Nephron progenitor cell (in vitro differentiated cells): ENCODE data around the gene LUC7L2.
"Not testable (repeated sequence)": the region's sequence is repeated elsewhere in the genome, so short reads cannot be mapped to it uniquely, and the experiment has no call there.

Experiments
- DNase-seq: peaks from one replicate; pipeline ENCODE4 v3.0.0; 2021
- H3K27ac Mint-ChIP-seq: 2 replicates; pipeline ENCODE4 v1.8.0; 2021; ENCODE audit warnings: mild to moderate bottlenecking, moderate library complexity, mixed read lengths
- H3K27me3 Mint-ChIP-seq: 2 replicates; pipeline ENCODE4 v1.8.0; 2021; ENCODE audit warnings: mild to moderate bottlenecking, low read depth, mixed read lengths; ENCODE audit not compliant: poor library complexity
- H3K36me3 Mint-ChIP-seq: 2 replicates; pipeline ENCODE4 v1.8.0; 2021; ENCODE audit warnings: low read depth, mixed read lengths
- H3K4me1 Mint-ChIP-seq: 2 replicates; pipeline ENCODE4 v1.8.0; 2021; ENCODE audit warnings: mixed read lengths
- H3K4me3 Mint-ChIP-seq: 2 replicates; pipeline ENCODE4 v1.8.0; 2021; ENCODE audit warnings: mild to moderate bottlenecking, moderate library complexity, mixed read lengths
- H3K9me3 Mint-ChIP-seq: 2 replicates; pipeline ENCODE4 v1.8.0; 2021; ENCODE audit warnings: mild to moderate bottlenecking, moderate library complexity, mixed read lengths
- TF ChIP-seq, protein P1 (sequence below): fragments of 200-600 bp; sonication (generic); IDR thresholded peaks from 2 replicates; pipeline ENCODE4 v1.5.0; 2021; ENCODE audit warnings: antibody characterized with exemption

The LUC7L2 gene

DNA sequence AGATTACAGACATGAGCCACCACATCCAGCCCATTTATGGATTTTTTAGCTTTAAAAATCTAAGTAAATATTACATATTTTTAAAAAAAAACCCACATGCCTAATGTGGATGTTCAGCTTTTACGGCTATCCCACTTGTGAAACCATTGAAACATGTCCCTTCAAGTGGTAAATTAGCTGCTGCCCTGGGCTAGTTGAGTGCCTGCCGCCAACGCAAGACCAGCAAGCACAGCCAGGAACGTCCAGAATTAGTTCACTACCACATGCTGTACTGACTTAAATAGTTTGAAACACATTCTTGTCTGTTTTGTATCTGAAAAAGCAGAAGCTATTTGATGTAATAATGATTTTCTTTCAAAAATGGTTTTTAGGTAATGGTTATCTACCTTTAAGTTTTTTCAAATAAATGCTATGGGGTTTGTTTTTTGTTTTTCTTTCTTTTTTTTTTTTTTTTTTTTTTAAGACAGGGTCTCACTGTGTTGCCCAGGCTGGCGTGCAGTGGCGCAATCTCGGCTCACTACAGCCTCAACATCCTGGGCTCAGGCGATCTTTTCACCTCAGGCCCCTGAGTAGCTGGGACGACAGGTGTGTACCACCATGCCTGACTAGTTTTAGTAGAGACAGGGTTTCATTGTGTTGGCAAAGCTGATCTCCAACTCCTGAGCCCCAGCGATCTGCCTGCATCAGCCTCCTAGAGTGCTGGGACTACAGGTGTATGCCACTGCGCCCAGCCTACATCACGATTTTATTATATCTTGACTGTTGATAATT, 66.7 kb downstream of the LUC7L2 start:
- Mint-ChIP-seq H3K36me3 (peaks cover 41% of the 10 kb centered on the region), H3K27me3 (no peaks in the 10 kb centered on the region), H3K4me1 (no peaks in the 10 kb centered on the region), H3K9me3 (no peaks in the 10 kb centered on the region), H3K4me3 (no peak overlapping the region), H3K27ac (no peak overlapping the region)
- TF ChIP-seq, protein P1, sequence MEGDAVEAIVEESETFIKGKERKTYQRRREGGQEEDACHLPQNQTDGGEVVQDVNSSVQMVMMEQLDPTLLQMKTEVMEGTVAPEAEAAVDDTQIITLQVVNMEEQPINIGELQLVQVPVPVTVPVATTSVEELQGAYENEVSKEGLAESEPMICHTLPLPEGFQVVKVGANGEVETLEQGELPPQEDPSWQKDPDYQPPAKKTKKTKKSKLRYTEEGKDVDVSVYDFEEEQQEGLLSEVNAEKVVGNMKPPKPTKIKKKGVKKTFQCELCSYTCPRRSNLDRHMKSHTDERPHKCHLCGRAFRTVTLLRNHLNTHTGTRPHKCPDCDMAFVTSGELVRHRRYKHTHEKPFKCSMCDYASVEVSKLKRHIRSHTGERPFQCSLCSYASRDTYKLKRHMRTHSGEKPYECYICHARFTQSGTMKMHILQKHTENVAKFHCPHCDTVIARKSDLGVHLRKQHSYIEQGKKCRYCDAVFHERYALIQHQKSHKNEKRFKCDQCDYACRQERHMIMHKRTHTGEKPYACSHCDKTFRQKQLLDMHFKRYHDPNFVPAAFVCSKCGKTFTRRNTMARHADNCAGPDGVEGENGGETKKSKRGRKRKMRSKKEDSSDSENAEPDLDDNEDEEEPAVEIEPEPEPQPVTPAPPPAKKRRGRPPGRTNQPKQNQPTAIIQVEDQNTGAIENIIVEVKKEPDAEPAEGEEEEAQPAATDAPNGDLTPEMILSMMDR: no peak
- no peak for DNase-seq

DNA sequence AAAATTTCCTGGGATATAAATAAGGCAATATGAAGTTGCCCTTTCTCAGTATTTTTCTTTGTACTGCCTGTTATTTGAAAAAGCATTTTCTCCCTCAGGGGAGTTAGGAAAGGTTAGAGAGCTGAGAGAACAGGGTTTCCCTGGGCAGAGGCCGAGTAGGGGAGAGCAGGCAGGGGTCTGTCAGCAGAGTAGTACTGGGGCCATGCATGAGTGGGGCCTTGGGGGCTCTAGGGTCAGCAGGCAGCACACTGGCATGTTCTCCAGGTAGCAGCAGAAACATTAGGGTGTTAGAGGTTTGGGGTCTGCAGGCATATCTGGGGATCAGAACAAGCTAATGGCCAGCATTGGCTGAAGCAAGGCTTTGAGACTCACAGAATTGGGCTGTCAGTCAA, 67.3 kb downstream of the LUC7L2 start:
- Mint-ChIP-seq H3K4me1 (no peaks in the 10 kb centered on the region), H3K36me3 (peaks cover 38% of the 10 kb centered on the region), H3K9me3 (no peaks in the 10 kb centered on the region), H3K27me3 (no peaks in the 10 kb centered on the region), H3K27ac (peak overlapping the region; percentile 76), H3K4me3 (no peak overlapping the region)
- TF ChIP-seq, protein P1: no peak
- DNase-seq: no peak

DNA sequence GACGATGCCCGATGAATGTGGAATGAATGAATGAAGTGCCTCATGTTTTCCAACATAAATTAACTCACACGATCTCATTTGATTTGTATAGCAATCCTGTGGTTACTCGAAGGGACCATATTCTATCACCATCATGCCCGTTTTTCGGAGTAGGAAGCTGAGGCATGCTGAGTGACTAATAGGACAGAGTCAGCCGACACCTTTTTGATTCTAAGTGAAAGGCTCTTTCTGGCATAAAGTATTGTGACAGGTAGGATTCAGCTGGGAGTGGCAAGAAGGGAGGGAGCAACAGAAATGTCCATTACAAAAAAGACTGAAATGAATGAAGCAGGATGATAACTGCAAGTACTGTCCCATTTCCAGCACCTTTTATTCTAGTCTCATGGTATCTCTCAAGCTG, 68.1 kb downstream of the LUC7L2 start:
- no peak overlapping the region for H3K4me3 Mint-ChIP-seq
- no peak overlapping the region for H3K27ac Mint-ChIP-seq

DNA sequence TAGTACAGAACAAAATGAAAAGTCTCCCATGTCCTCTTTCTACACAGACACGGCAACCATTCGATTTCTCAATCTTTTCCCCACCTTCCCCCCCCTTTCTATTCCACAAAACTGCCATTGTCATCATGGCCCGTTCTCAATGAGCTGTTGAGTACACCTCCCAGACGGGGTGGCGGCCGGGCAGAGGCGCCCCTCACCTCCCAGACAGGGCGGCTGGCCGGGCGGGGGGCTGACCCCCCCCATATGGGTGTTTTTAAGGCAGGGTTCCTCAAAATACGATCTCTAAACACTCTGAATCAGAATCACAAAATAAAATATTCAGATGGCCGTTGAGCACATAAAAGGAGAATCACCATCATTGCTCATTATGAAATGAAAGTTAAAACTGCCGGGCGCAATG, 70.0 kb downstream of the LUC7L2 start:
- not testable (repeated sequence) for DNase-seq, H3K27ac Mint-ChIP-seq, H3K4me3 Mint-ChIP-seq

More for the DNA sequence above, 68.1 kb downstream of the LUC7L2 start:
- peaks cover 32% of the 10 kb centered on the region for H3K36me3 Mint-ChIP-seq
- no peaks in the 10 kb centered on the region for H3K9me3 Mint-ChIP-seq
- TF ChIP-seq, protein P1: no peak
- no peak for DNase-seq
- H3K27me3 Mint-ChIP-seq: no peaks in the 10 kb centered on the region
- peaks cover under 1% of the 10 kb centered on the region for H3K4me1 Mint-ChIP-seq

DNA sequence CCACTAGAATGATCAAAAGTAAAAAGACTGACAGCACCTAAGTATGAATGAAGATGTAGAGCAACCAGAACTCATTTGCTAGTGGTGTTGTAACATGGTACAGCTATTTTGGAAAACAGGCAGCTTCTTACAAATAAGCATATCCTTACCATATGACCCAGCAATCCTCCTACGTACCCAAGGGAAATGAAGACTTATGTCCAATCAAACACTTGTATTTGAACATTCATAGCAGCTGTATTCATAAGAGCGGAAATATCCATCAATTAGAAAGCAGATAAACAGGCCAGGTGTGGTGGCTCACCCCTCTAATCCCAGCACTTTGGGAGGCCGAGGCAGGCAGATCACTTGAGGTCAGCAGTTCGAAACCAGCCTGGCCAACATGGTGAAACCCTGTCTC, 70.7 kb downstream of the LUC7L2 start:
- Mint-ChIP-seq H3K4me3 (no peak overlapping the region), H3K9me3 (no peaks in the 10 kb centered on the region), H3K36me3 (peaks cover 16% of the 10 kb centered on the region), H3K27me3 (peaks cover 3% of the 10 kb centered on the region), H3K27ac (no peak overlapping the region), H3K4me1 (peaks cover 12% of the 10 kb centered on the region)
- TF ChIP-seq, protein P1: no peak
- DNase-seq: no peak

More for the DNA sequence above, 70.0 kb downstream of the LUC7L2 start:
- Mint-ChIP-seq H3K4me1 (peaks cover 12% of the 10 kb centered on the region), H3K36me3 (peaks cover 21% of the 10 kb centered on the region)
- not testable (repeated sequence) for H3K9me3 Mint-ChIP-seq, H3K27me3 Mint-ChIP-seq

DNA sequence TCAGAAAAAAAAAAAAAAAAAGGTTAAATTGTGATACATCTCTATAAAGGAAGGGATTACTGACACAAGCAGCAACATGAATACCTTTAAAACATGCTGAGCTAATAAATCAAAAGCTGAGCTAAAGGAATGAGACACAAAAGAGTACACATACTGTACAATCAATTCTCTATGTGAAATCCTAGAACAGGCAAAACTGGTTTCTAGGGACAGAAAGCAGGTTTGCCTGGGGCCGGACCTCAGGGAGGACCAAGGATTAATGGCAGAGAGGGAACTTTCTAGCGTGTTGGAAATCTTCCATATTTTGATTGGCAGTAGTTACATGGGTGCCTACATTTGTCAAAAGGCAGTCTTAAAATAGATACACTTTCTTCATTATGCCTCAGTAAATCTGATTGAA, 71.3 kb downstream of the LUC7L2 start:
- Mint-ChIP-seq H3K4me1 (peaks cover 12% of the 10 kb centered on the region), H3K4me3 (no peak overlapping the region), H3K36me3 (peaks cover 16% of the 10 kb centered on the region), H3K9me3 (no peaks in the 10 kb centered on the region), H3K27ac (no peak overlapping the region), H3K27me3 (peaks cover 3% of the 10 kb centered on the region)
- DNase-seq: no peak
- TF ChIP-seq, protein P1: no peak
